ENCODE data around the gene PAX4.

The PAX4 gene

DNA sequence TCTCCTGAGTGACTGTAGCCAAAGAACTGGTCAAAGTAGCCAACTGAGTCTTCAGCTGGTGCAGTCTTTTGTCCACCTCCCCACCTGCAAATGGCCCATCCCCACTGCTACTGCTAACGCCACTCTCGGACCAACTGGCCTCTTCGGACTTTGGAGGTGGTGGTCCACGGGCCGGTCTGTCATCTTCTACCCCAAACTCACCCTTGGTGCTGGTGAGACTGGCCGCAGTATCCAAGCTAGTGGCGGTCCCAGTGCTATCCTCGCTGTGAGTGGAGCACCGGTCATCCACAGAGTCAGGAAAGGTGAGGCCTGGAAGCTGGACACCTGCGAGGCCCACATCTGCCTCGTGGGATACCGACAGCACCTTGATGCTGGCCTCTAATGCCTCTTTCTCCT is 33.3 kb downstream of the PAX4 start:
- TF ChIP-seq, protein P1, sequence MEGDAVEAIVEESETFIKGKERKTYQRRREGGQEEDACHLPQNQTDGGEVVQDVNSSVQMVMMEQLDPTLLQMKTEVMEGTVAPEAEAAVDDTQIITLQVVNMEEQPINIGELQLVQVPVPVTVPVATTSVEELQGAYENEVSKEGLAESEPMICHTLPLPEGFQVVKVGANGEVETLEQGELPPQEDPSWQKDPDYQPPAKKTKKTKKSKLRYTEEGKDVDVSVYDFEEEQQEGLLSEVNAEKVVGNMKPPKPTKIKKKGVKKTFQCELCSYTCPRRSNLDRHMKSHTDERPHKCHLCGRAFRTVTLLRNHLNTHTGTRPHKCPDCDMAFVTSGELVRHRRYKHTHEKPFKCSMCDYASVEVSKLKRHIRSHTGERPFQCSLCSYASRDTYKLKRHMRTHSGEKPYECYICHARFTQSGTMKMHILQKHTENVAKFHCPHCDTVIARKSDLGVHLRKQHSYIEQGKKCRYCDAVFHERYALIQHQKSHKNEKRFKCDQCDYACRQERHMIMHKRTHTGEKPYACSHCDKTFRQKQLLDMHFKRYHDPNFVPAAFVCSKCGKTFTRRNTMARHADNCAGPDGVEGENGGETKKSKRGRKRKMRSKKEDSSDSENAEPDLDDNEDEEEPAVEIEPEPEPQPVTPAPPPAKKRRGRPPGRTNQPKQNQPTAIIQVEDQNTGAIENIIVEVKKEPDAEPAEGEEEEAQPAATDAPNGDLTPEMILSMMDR (IDR thresholded peaks at IDR 0.05; ENCODE audit: insufficient read depth, low read length, poor library complexity, severe bottlenecking) = no peak
- DNase-seq (ENCODE audit: extremely low read depth, insufficient read length) = no peak
- peak overlapping the region; percentile 88 for H3K4me3 ChIP-seq (replicated peaks; ENCODE audit: low read depth, low read length)

DNA sequence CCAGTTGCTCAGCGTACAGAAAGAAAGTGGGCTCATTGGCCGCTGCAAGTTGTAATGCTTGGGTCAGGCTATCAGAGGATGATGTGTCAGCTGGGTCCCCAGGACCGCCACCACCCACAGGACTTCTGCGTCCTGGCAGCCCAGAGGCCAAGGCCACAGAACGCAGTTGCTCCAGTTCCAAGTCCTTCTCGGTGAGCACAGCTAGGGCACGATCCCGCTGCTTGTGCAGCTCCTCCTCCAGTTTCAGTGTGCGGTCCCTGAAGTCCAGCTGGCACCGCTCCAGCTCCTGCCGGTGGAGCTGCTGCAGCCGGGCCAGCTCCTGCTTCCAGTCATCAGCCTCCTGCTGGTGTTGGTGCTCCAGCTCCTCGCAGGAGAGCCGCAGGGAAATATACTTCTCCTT is 35.6 kb downstream of the PAX4 start:
- Histone ChIP-seq H3K27me3 (replicated peaks; ENCODE audit: control insufficient read depth, insufficient read depth, low read length) (no peaks in the 10 kb centered on the region), H3K4me3 (replicated peaks; ENCODE audit: low read depth, low read length) (no peak overlapping the region), H3K36me3 (ENCODE audit: control insufficient read depth, insufficient read depth, low read length) (peaks cover 19% of the 10 kb centered on the region)
- DNase-seq (ENCODE audit: extremely low read depth, insufficient read length) = no peak
- TF ChIP-seq, protein P1 (IDR thresholded peaks at IDR 0.05; ENCODE audit: insufficient read depth, low read length, poor library complexity, severe bottlenecking) = no peak

More for the DNA sequence above, 33.3 kb downstream of the PAX4 start:
- Histone ChIP-seq H3K36me3 (ENCODE audit: control insufficient read depth, insufficient read depth, low read length) (peaks cover 17% of the 10 kb centered on the region), H3K27me3 (replicated peaks; ENCODE audit: control insufficient read depth, insufficient read depth, low read length) (no peaks in the 10 kb centered on the region)

DNA sequence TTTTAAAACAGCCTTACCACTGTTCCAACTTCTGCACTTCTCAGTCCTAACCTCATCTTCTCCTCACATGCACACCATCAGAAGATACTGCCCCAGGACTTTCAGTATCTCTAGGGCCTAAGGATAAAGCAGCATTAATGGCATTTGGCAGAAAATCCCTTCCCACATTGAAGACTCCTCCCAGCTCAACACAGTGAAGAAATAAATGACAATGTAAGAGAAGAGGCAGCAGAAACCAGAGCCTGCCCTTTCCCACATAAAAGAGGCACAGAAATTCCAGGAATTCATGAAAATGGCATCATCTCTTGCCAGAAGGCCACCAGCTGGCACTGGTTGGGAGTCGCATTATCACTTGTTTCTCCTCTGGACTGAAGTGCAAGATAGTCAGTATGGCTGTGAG is 36.2 kb downstream of the PAX4 start:
- Histone ChIP-seq H3K27me3 (replicated peaks; ENCODE audit: control insufficient read depth, insufficient read depth, low read length) (no peaks in the 10 kb centered on the region), H3K4me3 (replicated peaks; ENCODE audit: low read depth, low read length) (no peak overlapping the region), H3K36me3 (ENCODE audit: control insufficient read depth, insufficient read depth, low read length) (peaks cover 19% of the 10 kb centered on the region)
- TF ChIP-seq, protein P1 (IDR thresholded peaks at IDR 0.05; ENCODE audit: insufficient read depth, low read length, poor library complexity, severe bottlenecking) = no peak
- DNase-seq (ENCODE audit: extremely low read depth, insufficient read length) = no peak

DNA sequence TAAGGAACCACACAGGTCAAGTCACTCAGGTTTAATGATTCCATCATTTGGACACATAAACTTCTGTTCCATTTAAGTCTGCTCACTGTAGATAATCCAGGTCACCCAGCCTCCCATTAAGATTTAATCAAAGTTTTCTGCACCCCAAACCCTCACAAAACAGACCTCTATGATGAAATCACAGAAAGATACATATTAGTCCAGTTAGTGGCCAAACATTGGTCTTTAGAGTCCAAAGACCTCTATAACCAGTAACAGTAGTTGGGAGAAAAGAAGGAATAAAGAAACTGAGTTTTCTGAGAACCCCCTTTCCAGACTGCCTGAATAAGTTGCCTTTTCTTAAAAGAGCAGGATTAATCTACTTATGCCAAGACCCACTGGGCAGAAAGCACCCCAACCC is 37.3 kb downstream of the PAX4 start:
- no peak for DNase-seq (ENCODE audit: extremely low read depth, insufficient read length)
- Histone ChIP-seq H3K36me3 (ENCODE audit: control insufficient read depth, insufficient read depth, low read length) (peaks cover 19% of the 10 kb centered on the region), H3K4me3 (replicated peaks; ENCODE audit: low read depth, low read length) (no peak overlapping the region), H3K27me3 (replicated peaks; ENCODE audit: control insufficient read depth, insufficient read depth, low read length) (no peaks in the 10 kb centered on the region)
- TF ChIP-seq, protein P1 (IDR thresholded peaks at IDR 0.05; ENCODE audit: insufficient read depth, low read length, poor library complexity, severe bottlenecking) = no peak

DNA sequence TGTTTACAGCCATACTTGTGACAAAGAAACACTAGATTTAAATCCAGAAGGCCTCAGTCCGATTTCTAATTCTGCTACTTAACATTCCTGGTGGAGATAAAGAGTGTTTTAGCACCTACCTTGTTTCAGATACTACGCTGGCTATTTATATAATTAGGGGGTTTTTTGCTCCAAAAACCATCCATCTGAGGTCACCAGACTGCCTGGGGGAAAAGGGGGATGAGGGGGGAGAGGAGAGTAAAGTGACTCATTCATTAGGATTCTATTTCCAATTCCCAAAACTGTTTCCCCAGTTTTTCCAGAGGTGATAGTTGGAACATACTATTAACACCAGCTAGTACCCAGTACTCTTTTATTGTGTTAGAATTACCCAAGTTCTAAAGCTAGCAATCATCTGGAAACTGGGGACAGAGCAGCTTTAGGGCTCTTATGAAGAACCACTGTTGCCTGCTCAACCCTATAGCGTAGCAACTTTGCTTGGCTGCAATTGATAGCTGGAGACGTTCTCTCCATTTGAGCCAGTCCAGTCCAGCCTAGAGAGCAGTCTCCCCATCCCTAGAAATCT is 39.1 kb downstream of the PAX4 start:
- TF ChIP-seq, protein P1 (IDR thresholded peaks at IDR 0.05; ENCODE audit: insufficient read depth, low read length, poor library complexity, severe bottlenecking) = no peak
- H3K27me3 ChIP-seq (replicated peaks; ENCODE audit: control insufficient read depth, insufficient read depth, low read length) = no peaks in the 10 kb centered on the region
- peaks cover 21% of the 10 kb centered on the region for H3K36me3 ChIP-seq (ENCODE audit: control insufficient read depth, insufficient read depth, low read length)
- H3K4me3 ChIP-seq (replicated peaks; ENCODE audit: low read depth, low read length) = no peak overlapping the region
- no peak for DNase-seq (ENCODE audit: extremely low read depth, insufficient read length)

Data from GM06990 (cell line).